Gastrocnemius medialis (tissue), 4 donors: ENCODE data around the gene S100A9. TPM values are rescaled to one million over a fixed set of nuclear protein-coding genes. Genes with fewer than 3 reads are reported as not detected.

ENCODE experiments used
- ATAC-seq, 2 donors: fragments of 150-250 bp; one replicate each; pipeline ENCODE4 v1.9.1; 2016
- DNase-seq, 2 donors: peaks; one replicate each; pipeline ENCODE4 v3.0.0-alpha.2; 2019
- H3K27ac ChIP-seq, 4 donors: fragments of 200-600 bp; sonication (generic); 1 replicate in 1 of 4; 2 replicates in 3 of 4; pipeline ENCODE4 v1.5.1; 2016 to 2018; ENCODE audit warnings: mild to moderate bottlenecking in 2 of 4, moderate library complexity in 1 of 4
- H3K27me3 ChIP-seq, 3 donors: fragments of 200-600 bp; sonication (generic) in 2 of 3; 1 replicate in 1 of 3; 2 replicates in 2 of 3; pipeline versions ENCODE4 v1.5.1 to v1.6.0; 2016 to 2019; ENCODE audit warnings: mild to moderate bottlenecking in 1 of 3, moderate library complexity in 1 of 3
- H3K36me3 ChIP-seq, 2 donors: fragments of 200-600 bp; sonication (generic) in 1 of 2; one replicate each; pipeline ENCODE4 v1.5.1; 2017 to 2018
- H3K4me1 ChIP-seq, 2 donors: fragments of 200-600 bp; sonication (generic) in 1 of 2; one replicate each; pipeline ENCODE4 v1.5.1; 2016 to 2017; ENCODE audit warnings: mild to moderate bottlenecking in 2 of 2
- H3K4me3 ChIP-seq, 4 donors: fragments of 200-600 bp; sonication (generic) in 3 of 4; 1 replicate in 1 of 4; 2 replicates in 3 of 4; pipeline ENCODE4 v1.5.1; 2016 to 2019; ENCODE audit warnings: mild to moderate bottlenecking in 2 of 4
- H3K9me3 ChIP-seq, 3 donors: fragments of 200-600 bp; sonication (generic) in 2 of 3; 1 replicate in 1 of 3; 2 replicates in 2 of 3; pipeline ENCODE4 v1.5.1; 2016 to 2019
- CTCF ChIP-seq, 5 experiments: fragments of 450-650 bp in 3 of 5; fragments of 200-600 bp in 2 of 5; sonication (generic) in 2 of 5; IDR thresholded peaks in 4 of 5; conservative IDR thresholded peaks in 1 of 5; 1 replicate in 4 of 5; 2 replicates in 1 of 5; pipeline ENCODE4 v1.5.1; 2016 to 2019; ENCODE audit warnings: antibody characterized with exemption in 5 of 5, mild to moderate bottlenecking in 3 of 5, moderate library complexity in 3 of 5
- POLR2A ChIP-seq, 2 donors: fragments of 450-650 bp; IDR thresholded peaks; one replicate each; pipeline ENCODE4 v1.6.1; 2017; ENCODE audit warnings: antibody characterized with exemption in 2 of 2, mild to moderate bottlenecking in 2 of 2, moderate library complexity in 2 of 2
- in situ Hi-C, 4 donors: fragments of 200-750 bp; cut with MboI; loops; one replicate each; pipeline versions ENCODE4 v1.15.0 to v1.8.0; 2017; ENCODE audit warnings: low sequenced_read_pairs in 4 of 4
- intact Hi-C: fragments of 100-400 bp; cut with DNase I; formaldehyde crosslinking; loops from one replicate; pipeline ENCODE4 v1.15.1; 2023; ENCODE audit warnings: low total_unique reads
- total RNA-seq, 4 donors: library from RNA; depleted of rRNA; stranded (reverse); fragments of >200 nt; gene quantifications; one replicate each; pipeline versions ENCODE4 v1.1.0 to v1.2.3, GENCODE V29; 2016

The S100A9 gene
- total RNA-seq, 4 donors from 2014 or later: 57.4 to 205 (median 87.1) TPM

- no peaks in the 10 kb centered on the region for H3K27me3 ChIP-seq
- no peak for DNase-seq
- peaks cover 5 to 26% of the 10 kb centered on the region in 2 donors for H3K4me1 ChIP-seq
- no peaks in the 10 kb centered on the region for H3K36me3 ChIP-seq
- intact Hi-C loops: no loop called here
- H3K27ac ChIP-seq: no peak overlapping the region
- no peak overlapping the region for H3K4me3 ChIP-seq
- ATAC-seq: no peak
- TF ChIP-seq POLR2A (IDR thresholded peaks at IDR 0.05) (no peak), CTCF (IDR thresholded peaks at IDR 0.05 in 4 of 5, conservative IDR thresholded peaks at IDR 0.05 in 1 of 5) (no peak)
- in situ Hi-C loops: loop anchor here in 2 of 4 donors (25.0 kb wide), 2 partner anchors 376 to 651 kb away; partner anchors contain the start of gene INTS3 (in 1 of the 2)
- no peaks in the 10 kb centered on the region for H3K9me3 ChIP-seq
These were observed 3.9 kb downstream of the S100A9 start for GRCh38 chr1:153361480-153362109.

- no peak for TF ChIP-seq CTCF (IDR thresholded peaks at IDR 0.05 in 4 of 5, conservative IDR thresholded peaks at IDR 0.05 in 1 of 5)
- TF ChIP-seq POLR2A (IDR thresholded peaks at IDR 0.05): no peak
- in situ Hi-C loops (loop anchor here in 2 of 4 donors (25.0 kb wide), 2 partner anchors 375 to 650 kb away; partner anchors contain the start of gene INTS3 (in 1 of the 2)), intact Hi-C loops (no loop called here)
- Histone ChIP-seq H3K9me3 (no peaks in the 10 kb centered on the region), H3K4me1 (peaks cover 5 to 23% of the 10 kb centered on the region in 2 donors), H3K27ac (no peak overlapping the region), H3K4me3 (no peak overlapping the region), H3K27me3 (no peaks in the 10 kb centered on the region), H3K36me3 (no peaks in the 10 kb centered on the region)
- ATAC-seq: no peak
- DNase-seq: no peak
These were observed 4.6 kb downstream of the S100A9 start for GRCh38 chr1:153362187-153362775.

- ATAC-seq (no peak), DNase-seq (no peak)
- Histone ChIP-seq H3K27me3 (no peaks in the 10 kb centered on the region), H3K4me1 (peaks cover 0 to 14% of the 10 kb centered on the region in 2 donors), H3K4me3 (no peak overlapping the region), H3K9me3 (no peaks in the 10 kb centered on the region), H3K27ac (no peak overlapping the region), H3K36me3 (no peaks in the 10 kb centered on the region)
- no peak for TF ChIP-seq POLR2A (IDR thresholded peaks at IDR 0.05)
- no peak for TF ChIP-seq CTCF (IDR thresholded peaks at IDR 0.05 in 4 of 5, conservative IDR thresholded peaks at IDR 0.05 in 1 of 5)
- intact Hi-C loops (no loop called here), in situ Hi-C loops (loop anchor here in 2 of 4 donors (25.0 kb wide), 2 partner anchors 374 to 649 kb away; partner anchors contain the start of gene INTS3 (in 1 of the 2))
These were observed 6.0 kb downstream of the S100A9 start for GRCh38 chr1:153363641-153364040.

- H3K4me1 ChIP-seq: peaks cover 0 to 14% of the 10 kb centered on the region in 2 donors
- DNase-seq (no peak), ATAC-seq (no peak)
- intact Hi-C loops: no loop called here
- in situ Hi-C loops: loop anchor here in 2 of 4 donors (25.0 kb wide), 2 partner anchors 373 to 648 kb away; partner anchors contain the start of gene INTS3 (in 1 of the 2)
- H3K9me3 ChIP-seq: no peaks in the 10 kb centered on the region
- TF ChIP-seq CTCF (IDR thresholded peaks at IDR 0.05 in 4 of 5, conservative IDR thresholded peaks at IDR 0.05 in 1 of 5) (no peak), POLR2A (IDR thresholded peaks at IDR 0.05) (no peak)
- H3K4me3 ChIP-seq: no peak overlapping the region
- H3K27me3 ChIP-seq: no peaks in the 10 kb centered on the region
- H3K36me3 ChIP-seq: no peaks in the 10 kb centered on the region
- H3K27ac ChIP-seq: no peak overlapping the region
These were observed 6.5 kb downstream of the S100A9 start for GRCh38 chr1:153364156-153364555.
